ENCODE data around the gene FIBP.
"Not testable (repeated sequence)": the region's sequence is repeated elsewhere in the genome, so short reads cannot be mapped to it uniquely, and the experiment has no call there.

Gene FIBP

DNA sequence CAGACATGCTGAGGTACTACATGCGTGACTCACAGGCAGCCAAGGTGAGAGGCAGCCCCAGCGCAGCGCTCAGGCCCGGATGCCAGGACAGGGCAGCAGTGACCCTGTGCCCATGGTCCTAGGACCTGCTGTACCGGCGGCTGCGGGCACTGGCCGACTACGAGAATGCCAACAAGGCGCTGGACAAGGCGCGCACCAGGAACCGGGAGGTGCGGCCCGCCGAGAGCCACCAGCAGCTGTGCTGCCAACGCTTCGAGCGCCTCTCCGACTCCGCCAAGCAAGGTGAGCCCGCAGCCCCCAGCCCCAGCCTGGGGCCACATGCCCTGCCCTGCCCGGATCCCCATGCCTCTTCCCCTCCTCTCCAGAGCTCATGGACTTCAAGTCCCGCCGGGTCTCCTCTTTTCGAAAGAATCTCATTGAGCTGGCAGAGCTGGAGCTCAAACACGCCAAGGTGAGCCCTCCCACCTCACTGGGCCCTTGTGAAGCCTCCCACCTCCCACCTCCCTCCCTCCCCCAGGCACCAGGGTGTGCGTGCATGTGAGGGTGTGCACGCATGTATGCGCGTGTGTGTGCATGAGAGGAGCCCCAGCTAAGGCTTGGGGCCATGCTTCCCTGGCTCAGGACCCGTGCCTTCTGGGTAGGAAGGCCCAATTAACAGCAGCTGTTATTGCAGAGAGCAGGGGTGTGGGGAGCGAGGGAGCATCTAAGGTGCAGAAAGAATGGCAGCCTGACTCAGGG is 35.6 kb downstream of the FIBP start:
- H3K36me3 ChIP-seq (ENCODE audit: control insufficient read depth, low read depth, low read length), result peaks cover 35% of the 10 kb centered on the region
- H3K9me3 ChIP-seq (ENCODE audit: control insufficient read depth, low read depth, low read length), result no peaks in the 10 kb centered on the region
- H3K27ac ChIP-seq (ENCODE audit: low read length), result no peak overlapping the region
- H3K9ac ChIP-seq (ENCODE audit: low read length), result no peak overlapping the region
- H3K4me3 ChIP-seq (ENCODE audit: low read length), result no peak overlapping the region
- no peaks in the 10 kb centered on the region for H3K27me3 ChIP-seq (ENCODE audit: control insufficient read depth, insufficient read depth, low read length)
- H3K4me1 ChIP-seq (ENCODE audit: control insufficient read depth, low read depth, low read length), result peaks cover 4% of the 10 kb centered on the region

DNA sequence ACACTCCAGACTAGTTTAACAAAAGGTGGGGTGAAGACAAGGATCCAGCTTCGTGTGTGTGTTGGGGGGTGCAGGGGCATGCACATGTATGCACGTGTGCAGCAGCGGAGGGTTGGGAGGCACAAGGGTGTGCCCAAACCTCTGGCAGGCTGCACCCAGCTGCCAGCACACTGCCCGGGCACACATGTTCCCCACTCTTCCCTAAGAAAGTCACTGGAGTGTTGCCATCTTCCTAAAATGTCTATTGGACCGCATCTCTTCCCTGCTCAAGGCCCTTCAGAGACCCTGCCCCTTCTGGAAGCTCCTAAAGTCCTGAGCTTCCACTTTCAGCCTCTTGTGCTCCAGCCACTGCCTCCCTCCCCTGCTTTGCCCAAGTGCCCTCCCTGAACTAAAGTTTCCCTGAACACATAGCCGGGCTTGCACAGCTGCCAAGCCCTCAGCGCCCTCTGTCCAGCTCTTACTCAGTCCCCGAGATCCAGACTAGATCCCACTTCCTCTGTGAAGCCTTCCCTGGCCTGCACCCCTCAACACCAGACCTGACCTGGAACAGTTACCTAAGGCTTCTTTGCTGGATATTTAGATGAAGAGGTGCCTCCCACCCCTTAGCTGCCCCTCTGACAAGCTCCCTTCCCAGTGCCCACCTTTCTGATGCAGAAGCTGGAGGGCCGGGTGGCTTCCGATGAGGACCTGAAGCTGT is 36.3 kb downstream of the FIBP start:
- Histone ChIP-seq H3K4me3 (ENCODE audit: low read length) (no peak overlapping the region), H3K27ac (ENCODE audit: low read length) (no peak overlapping the region), H3K9me3 (ENCODE audit: control insufficient read depth, low read depth, low read length) (no peaks in the 10 kb centered on the region), H3K36me3 (ENCODE audit: control insufficient read depth, low read depth, low read length) (peaks cover 35% of the 10 kb centered on the region), H3K27me3 (ENCODE audit: control insufficient read depth, insufficient read depth, low read length) (no peaks in the 10 kb centered on the region), H3K9ac (ENCODE audit: low read length) (no peak overlapping the region), H3K4me1 (ENCODE audit: control insufficient read depth, low read depth, low read length) (peaks cover 4% of the 10 kb centered on the region)

DNA sequence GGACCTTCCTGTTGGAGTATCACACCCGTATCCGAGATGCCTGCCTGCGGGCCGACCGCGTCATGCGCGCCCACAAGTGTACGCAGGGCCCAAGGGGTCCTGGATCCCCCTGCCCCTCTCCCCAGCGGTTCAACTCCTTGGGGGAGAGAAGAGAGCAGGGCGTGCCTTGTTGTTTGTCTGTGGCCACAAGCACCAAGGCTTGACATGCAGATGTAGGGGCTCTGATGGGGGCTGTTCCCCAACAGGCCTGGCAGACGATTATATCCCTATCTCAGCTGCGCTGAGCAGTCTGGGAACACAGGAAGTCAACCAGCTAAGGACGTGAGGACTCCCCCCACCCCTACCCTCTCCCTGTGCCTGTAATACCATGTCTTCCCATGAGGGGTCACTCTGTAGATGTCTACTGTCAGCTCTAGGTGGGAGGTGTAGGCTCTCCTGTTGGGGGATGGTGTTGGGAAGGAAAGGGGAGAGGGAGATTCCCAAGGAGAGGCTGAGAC is 37.1 kb downstream of the FIBP start:
- H3K9me3 ChIP-seq (ENCODE audit: control insufficient read depth, low read depth, low read length), result no peaks in the 10 kb centered on the region
- H3K36me3 ChIP-seq (ENCODE audit: control insufficient read depth, low read depth, low read length), result peaks cover 32% of the 10 kb centered on the region
- no peak overlapping the region for H3K9ac ChIP-seq (ENCODE audit: low read length)
- H3K4me1 ChIP-seq (ENCODE audit: control insufficient read depth, low read depth, low read length), result peaks cover 2% of the 10 kb centered on the region
- H3K27ac ChIP-seq (ENCODE audit: low read length), result no peak overlapping the region
- H3K4me3 ChIP-seq (ENCODE audit: low read length), result no peak overlapping the region
- no peaks in the 10 kb centered on the region for H3K27me3 ChIP-seq (ENCODE audit: control insufficient read depth, insufficient read depth, low read length)

GRCh38 chr11:65850217-65851082 is 37.8 kb downstream of the FIBP start:
- Histone ChIP-seq H3K36me3 (ENCODE audit: control insufficient read depth, low read depth, low read length) (peaks cover 26% of the 10 kb centered on the region), H3K9ac (ENCODE audit: low read length) (no peak overlapping the region), H3K9me3 (ENCODE audit: control insufficient read depth, low read depth, low read length) (no peaks in the 10 kb centered on the region), H3K4me3 (ENCODE audit: low read length) (no peak overlapping the region), H3K27me3 (ENCODE audit: control insufficient read depth, insufficient read depth, low read length) (no peaks in the 10 kb centered on the region), H3K27ac (ENCODE audit: low read length) (no peak overlapping the region), H3K4me1 (ENCODE audit: control insufficient read depth, low read depth, low read length) (no peaks in the 10 kb centered on the region)

DNA sequence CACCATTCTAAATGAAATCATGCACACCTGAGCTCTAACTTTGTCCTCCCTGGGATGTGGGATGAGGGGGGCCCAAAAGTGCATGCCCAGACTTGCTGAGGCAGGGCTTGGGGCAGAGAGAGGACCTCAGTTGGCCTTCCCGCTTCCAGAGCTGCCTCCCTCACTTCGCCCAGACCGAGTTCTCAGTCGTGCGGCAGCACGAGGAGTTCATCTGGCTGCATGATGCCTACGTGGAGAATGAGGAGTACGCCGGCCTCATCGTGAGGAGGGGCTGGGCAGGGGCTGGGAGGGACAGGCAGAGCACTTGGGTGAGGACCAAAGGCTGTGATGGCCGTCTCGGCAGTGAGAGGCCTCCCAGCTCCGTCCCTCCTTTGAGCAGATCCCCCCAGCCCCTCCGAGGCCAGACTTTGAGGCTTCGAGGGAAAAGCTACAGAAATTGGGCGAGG is 38.5 kb downstream of the FIBP start:
- Histone ChIP-seq H3K4me3 (ENCODE audit: low read length) (no peak overlapping the region), H3K9me3 (ENCODE audit: control insufficient read depth, low read depth, low read length) (no peaks in the 10 kb centered on the region), H3K36me3 (ENCODE audit: control insufficient read depth, low read depth, low read length) (peaks cover 19% of the 10 kb centered on the region), H3K27ac (ENCODE audit: low read length) (no peak overlapping the region), H3K9ac (ENCODE audit: low read length) (no peak overlapping the region), H3K4me1 (ENCODE audit: control insufficient read depth, low read depth, low read length) (no peaks in the 10 kb centered on the region), H3K27me3 (ENCODE audit: control insufficient read depth, insufficient read depth, low read length) (no peaks in the 10 kb centered on the region)

DNA sequence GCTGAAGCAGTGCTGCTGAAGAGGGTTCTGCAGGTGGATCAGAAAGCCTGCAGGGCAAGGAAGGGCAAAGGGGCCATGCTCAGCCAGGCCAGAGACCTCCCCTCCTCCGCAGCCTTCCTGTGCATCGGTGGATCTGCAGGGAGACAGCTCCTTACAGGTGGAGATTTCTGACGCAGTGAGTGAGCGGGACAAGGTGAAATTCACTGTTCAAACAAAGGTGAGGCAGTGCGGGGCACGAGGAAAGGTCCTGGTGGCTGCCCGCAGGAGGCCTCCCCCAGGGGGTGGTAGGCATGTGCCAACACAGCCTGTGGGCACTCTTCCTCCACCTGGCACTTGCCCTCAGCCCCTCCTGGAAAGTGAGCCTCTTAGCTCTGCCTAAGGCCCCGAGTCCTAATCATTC is 38.9 kb downstream of the FIBP start:
- no peak overlapping the region for H3K27ac ChIP-seq (ENCODE audit: low read length)
- H3K27me3 ChIP-seq (ENCODE audit: control insufficient read depth, insufficient read depth, low read length), result no peaks in the 10 kb centered on the region
- H3K4me3 ChIP-seq (ENCODE audit: low read length), result no peak overlapping the region
- H3K36me3 ChIP-seq (ENCODE audit: control insufficient read depth, low read depth, low read length), result peaks cover 15% of the 10 kb centered on the region
- no peaks in the 10 kb centered on the region for H3K4me1 ChIP-seq (ENCODE audit: control insufficient read depth, low read depth, low read length)
- no peaks in the 10 kb centered on the region for H3K9me3 ChIP-seq (ENCODE audit: control insufficient read depth, low read depth, low read length)
- no peak overlapping the region for H3K9ac ChIP-seq (ENCODE audit: low read length)

GRCh38 chr11:65848693-65849092 is 39.6 kb downstream of the FIBP start:
- H3K27me3 ChIP-seq (ENCODE audit: control insufficient read depth, insufficient read depth, low read length); H3K27ac ChIP-seq (ENCODE audit: low read length); H3K36me3 ChIP-seq (ENCODE audit: control insufficient read depth, low read depth, low read length); H3K4me3 ChIP-seq (ENCODE audit: low read length); H3K4me1 ChIP-seq (ENCODE audit: control insufficient read depth, low read depth, low read length); H3K9ac ChIP-seq (ENCODE audit: low read length); H3K9me3 ChIP-seq (ENCODE audit: control insufficient read depth, low read depth, low read length): not testable (repeated sequence)

GRCh38 chr11:65847746-65848145 is 40.5 kb downstream of the FIBP start:
- Histone ChIP-seq H3K4me1 (ENCODE audit: control insufficient read depth, low read depth, low read length) (no peaks in the 10 kb centered on the region), H3K9ac (ENCODE audit: low read length) (no peak overlapping the region), H3K9me3 (ENCODE audit: control insufficient read depth, low read depth, low read length) (no peaks in the 10 kb centered on the region)

GRCh38 chr11:65844231-65844872 is 43.9 kb downstream of the FIBP start:
- Histone ChIP-seq H3K4me3 (ENCODE audit: low read length) (no peak overlapping the region), H3K4me1 (ENCODE audit: control insufficient read depth, low read depth, low read length) (no peaks in the 10 kb centered on the region), H3K36me3 (ENCODE audit: control insufficient read depth, low read depth, low read length) (no peaks in the 10 kb centered on the region), H3K9ac (ENCODE audit: low read length) (no peak overlapping the region), H3K27ac (ENCODE audit: low read length) (no peak overlapping the region), H3K9me3 (ENCODE audit: control insufficient read depth, low read depth, low read length) (no peaks in the 10 kb centered on the region), H3K27me3 (ENCODE audit: control insufficient read depth, insufficient read depth, low read length) (no peaks in the 10 kb centered on the region)

More at GRCh38 chr11:65847746-65848145, 40.5 kb downstream of the FIBP start:
- Histone ChIP-seq H3K27ac (ENCODE audit: low read length) (no peak overlapping the region), H3K27me3 (ENCODE audit: control insufficient read depth, insufficient read depth, low read length) (no peaks in the 10 kb centered on the region), H3K36me3 (ENCODE audit: control insufficient read depth, low read depth, low read length) (peaks cover 4% of the 10 kb centered on the region), H3K4me3 (ENCODE audit: low read length) (no peak overlapping the region)

- no peaks in the 10 kb centered on the region for H3K36me3 ChIP-seq (ENCODE audit: control insufficient read depth, low read depth, low read length)
- H3K9ac ChIP-seq (ENCODE audit: low read length), result no peak overlapping the region
- H3K4me1 ChIP-seq (ENCODE audit: control insufficient read depth, low read depth, low read length), result no peaks in the 10 kb centered on the region
- H3K9me3 ChIP-seq (ENCODE audit: control insufficient read depth, low read depth, low read length), result no peaks in the 10 kb centered on the region
- H3K4me3 ChIP-seq (ENCODE audit: low read length), result no peak overlapping the region
- H3K27ac ChIP-seq (ENCODE audit: low read length), result no peak overlapping the region
- no peaks in the 10 kb centered on the region for H3K27me3 ChIP-seq (ENCODE audit: control insufficient read depth, insufficient read depth, low read length)
These were observed 44.5 kb downstream of the FIBP start for GRCh38 chr11:65843811-65844210.

DNA sequence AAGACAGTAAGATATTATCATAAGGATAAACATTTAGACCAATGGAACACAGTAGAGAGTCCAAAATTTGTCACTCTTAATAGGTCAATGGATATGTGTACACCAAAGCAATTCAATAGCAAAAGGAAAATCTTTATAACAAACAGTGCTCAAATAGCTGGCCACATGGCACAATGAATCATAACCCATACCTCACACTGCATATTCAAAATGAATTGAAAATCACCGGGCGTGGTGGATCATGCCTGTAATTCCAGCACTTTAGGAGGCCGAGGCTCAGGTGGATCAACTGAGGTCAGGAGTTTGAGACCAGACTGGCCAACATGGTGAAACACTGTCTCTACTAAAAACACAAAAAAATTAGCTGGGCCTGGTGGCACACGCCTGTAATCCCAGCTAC is 46.1 kb downstream of the FIBP start:
- H3K27ac ChIP-seq (ENCODE audit: low read length), result no peak overlapping the region
- no peaks in the 10 kb centered on the region for H3K4me1 ChIP-seq (ENCODE audit: control insufficient read depth, low read depth, low read length)
- H3K27me3 ChIP-seq (ENCODE audit: control insufficient read depth, insufficient read depth, low read length), result no peaks in the 10 kb centered on the region
- no peak overlapping the region for H3K4me3 ChIP-seq (ENCODE audit: low read length)
- no peaks in the 10 kb centered on the region for H3K36me3 ChIP-seq (ENCODE audit: control insufficient read depth, low read depth, low read length)
- H3K9me3 ChIP-seq (ENCODE audit: control insufficient read depth, low read depth, low read length), result no peaks in the 10 kb centered on the region
- H3K9ac ChIP-seq (ENCODE audit: low read length), result no peak overlapping the region
